Measurements from ENCODE around the gene MTMR2. TPM values are rescaled to one million over a fixed set of nuclear protein-coding genes. Genes with fewer than 3 reads are reported as not detected.

The MTMR2 gene
- total and polyA plus RNA-seq, 9 of the 15 experiments (the other 6 are each of a cell fraction or from before 2014, with no cell fraction given), result 12.6 to 35.8 (median 25.2) TPM

- TF ChIP-seq RBM14 (IDR thresholded peaks at IDR 0.05; ENCODE audit: borderline replicate concordance, insufficient read depth, low read depth, low read length), result no peak
- no peak for TF ChIP-seq ZNF384 (IDR thresholded peaks at IDR 0.05; ENCODE audit: low read depth, low read length)
- no peak for TF ChIP-seq ZNF318 (IDR thresholded peaks at IDR 0.05; ENCODE audit: borderline replicate concordance in 1 of 2, low read depth in 1 of 2)
- TF ChIP-seq TFAP4 (CRISPR knock-in tag; IDR thresholded peaks at IDR 0.05; ENCODE audit: borderline replicate concordance), result no peak
- TF ChIP-seq RERE (CRISPR knock-in tag; IDR thresholded peaks at IDR 0.05; ENCODE audit: borderline replicate concordance), result no peak
- no peak for TF ChIP-seq ZNF175 (CRISPR knock-in tag; IDR thresholded peaks at IDR 0.05; ENCODE audit: low read depth)
- no peak for TF ChIP-seq NR3C1 (CRISPR knock-in tag; IDR thresholded peaks at IDR 0.05)
- FAIRE-seq (no peak), DNase-seq (ENCODE audit: extremely low read depth in 1 of 4, low spot score in 3 of 4) (no peak), ATAC-seq (no peak)
- 87% methylated on average over 6 of the region's 6 CpGs for WGBS (ENCODE audit: insufficient coverage, low coverage, missing lambda C conversion rate)
- CTCF ChIA-PET (ENCODE audit: low intra/inter-chr PET ratio), result no interaction called here
- POLR2A ChIA-PET, result interaction anchor here (0.6 kb wide), 1 partner anchor 169 kb away, joined by 3 read pairs; no protein-coding TSS in a partner anchor
- no peaks in the 10 kb centered on the region for H3K79me2 ChIP-seq (ENCODE audit: control insufficient read depth, insufficient read depth, low read length)
- H3K4me1 ChIP-seq (replicated peaks in 1 of 2; ENCODE audit: control insufficient read depth in 2 of 2, insufficient read depth in 2 of 2, low read length in 2 of 2), result no peaks in the 10 kb centered on the region
- peaks cover 8% of the 10 kb centered on the region; the same call in 1 of the 3 replicates for H3K36me3 ChIP-seq (ENCODE audit: control insufficient read depth, insufficient read depth, low read length)
- no peak overlapping the region for H3K9ac ChIP-seq (ENCODE audit: insufficient read depth in 1 of 2, low read depth in 2 of 2, low read length in 2 of 2)
- in situ Hi-C loops (cut with MboI) (no loop called here), intact Hi-C loops (cut with micrococcal nuclease) (no loop called here)
- no peak overlapping the region for H2AFZ ChIP-seq (ENCODE audit: low read depth, low read length)
- H3K9me3 ChIP-seq (replicated peaks; ENCODE audit: control insufficient read depth, insufficient read depth, low read depth, low read length), result no peaks in the 10 kb centered on the region
- H4K20me1 ChIP-seq (replicated peaks; ENCODE audit: control insufficient read depth, insufficient read depth, low read length), result no peaks in the 10 kb centered on the region
- H3K4me2 ChIP-seq (ENCODE audit: insufficient read depth, low read length), result no peak overlapping the region
- no peak overlapping the region for H3K4me3 ChIP-seq
- no peaks in the 10 kb centered on the region for H3K9me1 ChIP-seq (ENCODE audit: control insufficient read depth, insufficient read depth, low read length)
- BruUV-seq (replicated peaks), result no TSS peak
- no peak overlapping the region for H3K27ac ChIP-seq (ENCODE audit: extremely low read depth, low read depth, low read length)
- H3K27me3 ChIP-seq (ENCODE audit: control insufficient read depth in 2 of 2, insufficient read depth in 2 of 2, low read length in 2 of 2), result no peaks in the 10 kb centered on the region
Measured at GRCh38 chr11:95867105-95867504, 56.8 kb downstream of the MTMR2 start.
